ENCODE measurements around the gene TMTC2. TPM values are rescaled to one million over a fixed set of nuclear protein-coding genes. Genes with fewer than 3 reads are reported as not detected.
A peak's percentile ranks its signal among the peaks of the same experiment; 100 is the strongest.

Gene TMTC2
- total RNA-seq: 10 to 100 TPM; 11.5 to 44.1 (median 16.0) TPM

DNA sequence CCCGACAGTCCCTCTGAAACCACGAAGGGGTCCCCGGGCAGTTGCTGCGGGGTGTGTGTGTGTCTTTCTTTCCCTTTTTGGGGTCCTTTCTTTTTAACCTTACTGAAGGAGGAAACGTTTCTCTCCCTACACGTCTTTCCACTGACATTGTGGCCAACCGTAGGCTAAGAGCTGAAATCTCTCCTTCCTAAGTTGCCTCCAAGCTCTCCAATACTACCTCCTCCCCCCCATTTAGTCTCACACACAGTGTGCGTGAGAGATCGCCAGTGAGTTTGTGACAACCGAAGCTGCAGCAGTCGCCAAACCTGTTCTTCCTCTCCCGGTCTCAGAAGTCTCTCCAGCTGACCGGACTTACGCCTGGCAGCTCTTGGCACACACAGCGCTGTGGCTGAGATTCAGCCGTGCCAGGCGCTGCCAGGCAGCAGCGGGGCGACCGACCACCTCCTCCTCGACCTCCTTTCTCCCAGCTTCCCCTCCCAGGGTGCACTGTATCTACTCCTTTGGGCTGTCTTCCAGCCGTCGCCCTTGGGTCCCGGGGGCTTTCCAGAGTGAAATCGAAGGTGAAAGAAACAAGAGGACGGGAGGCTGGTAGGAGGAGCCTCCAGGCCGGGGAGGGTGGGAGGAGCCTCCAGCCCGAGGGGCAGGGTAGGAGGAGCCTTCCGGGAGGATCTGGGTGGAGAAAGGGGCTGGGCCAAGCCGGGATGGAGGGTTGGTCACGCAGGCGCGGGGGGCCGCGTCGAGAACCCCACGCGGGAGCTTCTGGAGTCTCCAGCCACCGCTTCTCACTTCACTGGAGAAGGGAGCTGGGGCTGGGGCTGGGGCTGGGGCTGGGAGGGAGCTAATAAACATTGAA lies at the start of gene TMTC2:
Gene TMTC2, plus strand, starts transcription at position 739 of the 853 bp plus-strand sequence.
- no peaks in the 10 kb centered on the region for H3K4me1 ChIP-seq
- intact Hi-C loops (cut with DNase I; ENCODE audit: low total_unique reads): no loop called here
- peak; percentile 91 to 93 for DNase-seq
- H3K9me3 ChIP-seq: no peaks in the 10 kb centered on the region
- peak; percentile 56 to 63 for TF ChIP-seq POLR2A (IDR thresholded peaks at IDR 0.05)
- TF ChIP-seq, protein P1, sequence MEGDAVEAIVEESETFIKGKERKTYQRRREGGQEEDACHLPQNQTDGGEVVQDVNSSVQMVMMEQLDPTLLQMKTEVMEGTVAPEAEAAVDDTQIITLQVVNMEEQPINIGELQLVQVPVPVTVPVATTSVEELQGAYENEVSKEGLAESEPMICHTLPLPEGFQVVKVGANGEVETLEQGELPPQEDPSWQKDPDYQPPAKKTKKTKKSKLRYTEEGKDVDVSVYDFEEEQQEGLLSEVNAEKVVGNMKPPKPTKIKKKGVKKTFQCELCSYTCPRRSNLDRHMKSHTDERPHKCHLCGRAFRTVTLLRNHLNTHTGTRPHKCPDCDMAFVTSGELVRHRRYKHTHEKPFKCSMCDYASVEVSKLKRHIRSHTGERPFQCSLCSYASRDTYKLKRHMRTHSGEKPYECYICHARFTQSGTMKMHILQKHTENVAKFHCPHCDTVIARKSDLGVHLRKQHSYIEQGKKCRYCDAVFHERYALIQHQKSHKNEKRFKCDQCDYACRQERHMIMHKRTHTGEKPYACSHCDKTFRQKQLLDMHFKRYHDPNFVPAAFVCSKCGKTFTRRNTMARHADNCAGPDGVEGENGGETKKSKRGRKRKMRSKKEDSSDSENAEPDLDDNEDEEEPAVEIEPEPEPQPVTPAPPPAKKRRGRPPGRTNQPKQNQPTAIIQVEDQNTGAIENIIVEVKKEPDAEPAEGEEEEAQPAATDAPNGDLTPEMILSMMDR (IDR thresholded peaks at IDR 0.05): no peak
- H3K4me3 ChIP-seq: peak within 1 kb of the TSS; percentile 84 to 90
- no peaks in the 10 kb centered on the region for H3K27me3 ChIP-seq
- no peaks in the 10 kb centered on the region for H3K36me3 ChIP-seq
- H3K27ac ChIP-seq: peak within 1 kb of the TSS; percentile 96 to 98

DNA sequence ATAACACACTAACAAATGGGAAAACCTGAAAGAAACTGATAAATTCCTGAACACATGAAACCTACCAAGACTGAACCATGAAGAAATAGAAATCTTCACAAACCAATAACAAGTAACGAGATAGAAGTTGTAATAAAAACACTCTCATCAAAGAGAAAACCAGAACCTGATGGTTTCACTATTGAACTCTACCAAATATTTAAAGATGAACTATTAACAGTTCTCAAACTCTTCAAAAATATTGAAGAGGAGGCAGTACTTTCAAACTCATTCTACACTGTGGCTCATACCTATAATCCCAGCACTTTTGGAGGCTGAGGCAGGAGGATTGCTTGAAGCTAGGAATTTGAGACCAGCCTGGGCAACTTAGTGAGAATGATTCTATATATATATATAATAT lies 48.4 kb upstream of the TMTC2 start:
- Histone ChIP-seq H3K27me3 (no peaks in the 10 kb centered on the region), H3K4me3 (no peak overlapping the region), H3K27ac (no peak overlapping the region), H3K9me3 (no peaks in the 10 kb centered on the region), H3K36me3 (no peaks in the 10 kb centered on the region), H3K4me1 (no peaks in the 10 kb centered on the region)
- TF ChIP-seq, protein P1 (IDR thresholded peaks at IDR 0.05): no peak
- no peak for TF ChIP-seq POLR2A (IDR thresholded peaks at IDR 0.05)
- DNase-seq: no peak
- intact Hi-C loops (cut with DNase I; ENCODE audit: low total_unique reads): no loop called here

DNA sequence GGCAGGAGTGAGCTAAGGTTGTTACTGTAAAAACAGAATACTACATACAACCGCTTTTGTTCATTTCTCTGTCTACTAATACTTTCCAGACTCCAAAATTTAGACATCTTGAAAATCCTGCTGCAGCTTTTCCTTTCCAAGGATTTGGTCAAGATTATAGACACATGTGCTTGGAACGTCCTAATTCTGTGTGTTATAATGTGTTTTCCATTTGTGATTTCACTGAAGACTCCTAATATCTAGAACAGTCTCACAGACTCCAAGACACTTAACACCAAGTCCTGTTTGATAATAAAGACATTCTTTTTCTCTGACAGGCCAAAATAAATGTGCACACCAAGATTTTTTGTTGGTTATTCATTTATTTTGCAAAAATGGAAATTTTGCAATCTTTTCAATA lies 41.8 kb upstream of the TMTC2 start:
- TF ChIP-seq, protein P1 (IDR thresholded peaks at IDR 0.05): no peak
- TF ChIP-seq POLR2A (IDR thresholded peaks at IDR 0.05): no peak
- Histone ChIP-seq H3K9me3 (no peaks in the 10 kb centered on the region), H3K27ac (no peak overlapping the region), H3K4me3 (no peak overlapping the region), H3K27me3 (no peaks in the 10 kb centered on the region), H3K36me3 (no peaks in the 10 kb centered on the region), H3K4me1 (no peaks in the 10 kb centered on the region)
- DNase-seq: no peak
- intact Hi-C loops (cut with DNase I; ENCODE audit: low total_unique reads): no loop called here

DNA sequence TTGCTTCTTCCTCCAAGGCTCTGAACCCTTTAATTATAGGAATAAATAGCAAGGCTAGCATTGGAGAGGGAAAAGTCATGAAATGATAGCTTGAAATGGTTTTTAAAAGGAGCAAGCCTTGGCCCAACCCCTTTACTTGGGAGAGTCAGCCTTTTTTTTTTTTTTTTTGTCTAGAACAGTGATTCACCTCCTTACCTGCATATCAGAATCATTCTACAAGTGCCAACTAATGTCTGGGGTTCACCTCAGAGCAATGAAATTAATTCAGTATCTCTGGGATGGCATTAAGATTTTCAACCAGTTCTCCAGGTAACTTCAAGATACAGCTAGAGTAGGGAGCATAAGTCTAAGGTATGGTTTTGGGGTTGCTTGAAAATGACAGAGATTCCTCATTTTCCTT lies 41.3 kb upstream of the TMTC2 start:
- TF ChIP-seq, protein P1 (IDR thresholded peaks at IDR 0.05): no peak
- TF ChIP-seq POLR2A (IDR thresholded peaks at IDR 0.05): no peak

DNA sequence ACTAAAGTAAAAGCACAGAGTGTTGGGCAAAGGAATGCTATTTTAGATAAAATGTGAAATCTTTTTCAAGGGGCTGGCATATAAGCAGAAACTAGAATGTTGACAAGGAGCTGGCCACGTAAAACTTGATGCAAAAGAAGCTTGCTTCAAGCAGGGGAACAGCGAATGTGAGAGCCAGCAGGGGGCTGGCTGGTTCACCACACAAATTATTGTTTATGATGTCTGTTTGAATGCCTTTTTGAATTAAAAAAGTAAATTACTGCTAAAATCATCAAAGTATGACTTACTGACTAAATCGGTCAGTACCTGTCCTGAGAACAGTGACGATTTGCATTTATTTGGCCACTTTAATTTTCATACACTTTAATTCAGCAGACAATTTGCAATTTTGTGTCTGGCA lies 38.9 kb upstream of the TMTC2 start:
- no peaks in the 10 kb centered on the region for H3K36me3 ChIP-seq
- no peak overlapping the region for H3K27ac ChIP-seq
- no peaks in the 10 kb centered on the region for H3K27me3 ChIP-seq
- TF ChIP-seq, protein P1 (IDR thresholded peaks at IDR 0.05): no peak
- no peak for TF ChIP-seq POLR2A (IDR thresholded peaks at IDR 0.05)
- DNase-seq: no peak
- no peaks in the 10 kb centered on the region for H3K4me1 ChIP-seq
- no peak overlapping the region for H3K4me3 ChIP-seq
- no peaks in the 10 kb centered on the region for H3K9me3 ChIP-seq
- intact Hi-C loops (cut with DNase I; ENCODE audit: low total_unique reads): no loop called here

More for the DNA sequence above, 41.3 kb upstream of the TMTC2 start:
- Histone ChIP-seq H3K27me3 (no peaks in the 10 kb centered on the region), H3K4me3 (no peak overlapping the region), H3K4me1 (no peaks in the 10 kb centered on the region), H3K36me3 (no peaks in the 10 kb centered on the region), H3K9me3 (no peaks in the 10 kb centered on the region), H3K27ac (no peak overlapping the region)
- intact Hi-C loops (cut with DNase I; ENCODE audit: low total_unique reads): no loop called here
- no peak for DNase-seq
